ENCODE results near the gene ITSN1.

DNA sequence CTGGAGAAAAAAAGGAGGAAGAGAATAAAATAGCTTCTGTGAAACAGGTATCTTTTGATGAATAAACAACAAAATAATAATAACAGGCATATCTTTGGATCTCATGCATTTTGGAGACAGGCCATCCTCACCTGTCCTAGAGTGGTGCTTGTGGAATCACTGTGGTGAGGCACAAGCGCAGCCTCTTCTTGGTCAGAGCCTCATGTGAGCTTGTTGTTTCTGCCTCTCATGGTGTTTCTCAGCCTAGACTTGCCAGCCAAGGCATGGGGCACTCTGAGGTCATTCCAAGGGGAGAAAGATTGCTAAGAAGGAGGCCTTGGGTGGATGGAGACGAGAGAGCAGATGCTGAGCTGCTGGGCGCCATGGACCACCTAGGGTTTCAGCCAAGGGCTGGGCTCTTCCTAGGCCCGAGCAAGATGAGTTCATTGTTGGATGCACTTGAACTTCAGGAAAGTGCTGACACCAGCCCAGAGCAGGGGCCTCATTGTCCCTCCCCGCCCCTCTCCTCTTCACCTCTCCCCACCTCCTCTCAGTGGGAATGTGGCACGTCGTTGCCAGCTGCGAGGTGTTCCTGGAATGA is 223.8 kb downstream of the ITSN1 start:
- TF ChIP-seq, protein P1, sequence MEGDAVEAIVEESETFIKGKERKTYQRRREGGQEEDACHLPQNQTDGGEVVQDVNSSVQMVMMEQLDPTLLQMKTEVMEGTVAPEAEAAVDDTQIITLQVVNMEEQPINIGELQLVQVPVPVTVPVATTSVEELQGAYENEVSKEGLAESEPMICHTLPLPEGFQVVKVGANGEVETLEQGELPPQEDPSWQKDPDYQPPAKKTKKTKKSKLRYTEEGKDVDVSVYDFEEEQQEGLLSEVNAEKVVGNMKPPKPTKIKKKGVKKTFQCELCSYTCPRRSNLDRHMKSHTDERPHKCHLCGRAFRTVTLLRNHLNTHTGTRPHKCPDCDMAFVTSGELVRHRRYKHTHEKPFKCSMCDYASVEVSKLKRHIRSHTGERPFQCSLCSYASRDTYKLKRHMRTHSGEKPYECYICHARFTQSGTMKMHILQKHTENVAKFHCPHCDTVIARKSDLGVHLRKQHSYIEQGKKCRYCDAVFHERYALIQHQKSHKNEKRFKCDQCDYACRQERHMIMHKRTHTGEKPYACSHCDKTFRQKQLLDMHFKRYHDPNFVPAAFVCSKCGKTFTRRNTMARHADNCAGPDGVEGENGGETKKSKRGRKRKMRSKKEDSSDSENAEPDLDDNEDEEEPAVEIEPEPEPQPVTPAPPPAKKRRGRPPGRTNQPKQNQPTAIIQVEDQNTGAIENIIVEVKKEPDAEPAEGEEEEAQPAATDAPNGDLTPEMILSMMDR (IDR thresholded peaks at IDR 0.05), result no peak
- TF ChIP-seq POLR2A (IDR thresholded peaks at IDR 0.05), result no peak

Measured in body of pancreas (tissue), 4 donors.